GM04503 (cell line): ENCODE data around the gene BMPR1A.
"Not testable (repeated sequence)": the region's sequence is repeated elsewhere in the genome, so short reads cannot be mapped to it uniquely, and the experiment has no call there.

Source experiments
- DNase-seq: peaks from one replicate; pipeline ENCODE4 v3.0.0-alpha.2; 2012; ENCODE audit warnings: low read depth

The BMPR1A gene

GRCh38 chr10:86969421-86970041 lies 213.1 kb downstream of the BMPR1A start:
- no peak for DNase-seq

- no peak for DNase-seq
Observed at GRCh38 chr10:86970162-86970981, 214.0 kb downstream of the BMPR1A start.

- DNase-seq, result no peak
Observed at GRCh38 chr10:86970982-86971231, 214.5 kb downstream of the BMPR1A start.

GRCh38 chr10:86971232-86971991 lies 215.0 kb downstream of the BMPR1A start:
- DNase-seq, result peak; percentile 55

GRCh38 chr10:86972613-86973380 lies 216.4 kb downstream of the BMPR1A start:
- DNase-seq, result no peak

GRCh38 chr10:86974484-86974883 lies 218.1 kb downstream of the BMPR1A start:
- DNase-seq, result no peak

GRCh38 chr10:86976362-86977056 lies 220.1 kb downstream of the BMPR1A start:
- DNase-seq, result no peak

- DNase-seq, result not testable (repeated sequence)
Observed at GRCh38 chr10:86978457-86978856, 222.0 kb downstream of the BMPR1A start.

GRCh38 chr10:86979296-86979818 lies 222.9 kb downstream of the BMPR1A start:
- DNase-seq, result no peak

- no peak for DNase-seq
Observed at GRCh38 chr10:86979977-86980448, 223.6 kb downstream of the BMPR1A start.

- not testable (repeated sequence) for DNase-seq
Observed at GRCh38 chr10:86981020-86981419, 224.6 kb downstream of the BMPR1A start.

- no peak for DNase-seq
Observed at GRCh38 chr10:86981716-86982115, 225.3 kb downstream of the BMPR1A start.
